GM21447 (cell line): Measurements from ENCODE around the gene GADD45G.

Experiments used
- ATAC-seq: cut with Tn5 transposase; IDR thresholded peaks from one replicate; pipeline ENCODE4 v1.9.1; 2021; ENCODE audit not compliant: unreplicated experiment

GADD45G gene

DNA sequence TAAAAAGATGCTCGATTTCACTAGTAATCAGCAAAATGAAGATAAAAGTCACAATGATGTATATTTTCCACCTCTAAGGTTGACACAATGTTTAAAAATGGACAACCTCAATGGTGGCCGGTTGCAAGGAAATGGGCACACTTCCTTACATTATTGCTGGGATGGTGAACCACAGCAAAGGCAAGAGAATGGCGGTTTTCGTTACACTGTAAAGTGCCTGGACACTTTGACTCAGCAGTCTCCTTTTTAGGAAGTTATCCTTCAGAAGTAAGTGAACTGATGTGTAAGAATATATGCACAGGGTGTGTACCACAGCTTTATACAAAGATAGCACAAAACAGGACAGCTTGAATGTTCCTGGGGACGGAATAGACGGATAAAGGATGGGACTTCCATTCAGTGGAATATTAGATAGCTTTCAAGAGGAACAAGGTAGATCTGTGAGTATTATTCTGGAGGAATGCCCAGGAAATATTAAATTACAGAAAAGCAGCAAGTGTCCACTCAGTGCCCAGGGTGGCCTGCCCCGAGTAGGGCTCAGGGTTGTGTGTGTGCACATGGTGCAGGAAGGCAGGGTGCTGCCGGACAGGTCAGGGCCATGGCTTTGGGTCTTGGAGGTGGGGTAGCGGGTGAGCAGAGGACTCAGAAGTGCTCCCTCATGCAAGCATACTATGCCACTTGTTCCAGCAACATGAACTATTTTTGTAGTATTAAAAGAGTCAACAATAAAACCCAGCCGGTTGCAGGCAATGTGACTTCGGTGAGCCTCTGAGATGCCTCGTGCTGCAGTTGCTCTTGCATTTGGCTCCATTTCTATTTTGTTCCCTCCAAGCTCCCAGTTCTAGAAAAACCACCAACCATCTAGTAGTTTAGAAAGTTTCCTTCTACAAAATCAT, 24.5 kb downstream of the GADD45G start:
- ATAC-seq = no peak

DNA sequence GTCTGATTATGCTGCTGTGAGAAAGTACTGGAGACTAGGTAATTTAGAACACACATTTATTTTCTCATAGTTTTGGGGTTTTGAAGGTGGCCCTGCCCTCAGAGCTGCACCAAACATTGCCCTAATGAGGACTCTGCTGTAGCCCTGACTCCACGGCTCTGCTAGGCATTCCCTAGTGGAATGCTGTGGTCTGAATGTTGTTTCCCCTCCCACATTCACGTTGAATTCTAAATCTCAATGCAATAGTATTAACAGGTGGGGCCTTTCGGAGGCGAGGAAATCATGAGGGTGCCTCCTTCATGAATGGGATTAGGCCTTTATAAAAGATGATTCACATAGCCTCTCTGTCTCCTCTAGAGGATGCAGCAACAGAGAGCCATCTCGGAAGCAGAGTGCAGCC, 25.7 kb downstream of the GADD45G start:
- no peak for ATAC-seq

DNA sequence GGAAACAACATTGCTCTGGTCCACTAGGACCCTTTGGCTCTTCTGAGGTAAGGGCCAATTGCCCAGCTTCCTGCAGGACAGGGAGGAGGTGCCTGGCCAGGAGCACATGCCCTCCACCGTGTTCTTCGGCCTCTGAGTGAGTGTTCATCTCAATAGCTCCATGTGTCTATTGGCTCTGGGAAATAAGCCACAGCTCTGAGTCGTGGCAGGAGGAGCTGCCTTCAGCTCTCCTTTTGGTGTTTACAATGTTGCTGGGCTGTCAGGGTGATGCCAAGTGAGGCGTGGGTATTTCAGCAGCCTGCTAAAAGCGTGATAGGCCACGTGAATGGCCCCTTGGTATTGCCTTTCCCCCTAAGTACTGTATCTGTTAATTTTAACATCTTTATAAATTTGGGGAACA, 26.6 kb downstream of the GADD45G start:
- no peak for ATAC-seq

DNA sequence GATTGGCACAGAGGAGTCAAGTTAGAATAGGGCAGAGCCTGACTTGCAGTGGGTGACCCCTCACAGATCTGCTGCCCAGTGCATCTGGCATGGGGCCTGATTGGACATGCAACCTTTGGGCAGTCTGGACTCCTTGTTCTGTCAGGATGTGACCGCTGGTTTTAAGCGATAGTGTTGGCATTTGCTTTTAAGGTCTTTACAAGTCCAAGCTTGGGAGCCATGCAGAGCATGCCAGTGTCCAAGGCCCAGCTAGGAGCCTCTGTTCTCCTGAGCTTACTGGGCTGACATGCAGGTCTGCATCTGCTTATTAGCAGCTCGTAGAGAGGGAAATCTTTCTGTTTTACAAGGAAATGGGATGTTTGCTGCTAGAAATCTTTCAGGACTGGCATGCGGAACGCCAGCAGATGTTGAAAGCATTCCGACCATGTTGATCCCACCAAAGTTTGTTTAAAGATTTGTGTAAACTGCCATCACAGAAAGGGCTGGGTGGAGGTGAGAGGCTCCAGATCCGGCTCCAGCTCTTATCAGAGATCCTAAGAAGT, 27.5 kb downstream of the GADD45G start:
- ATAC-seq = no peak

DNA sequence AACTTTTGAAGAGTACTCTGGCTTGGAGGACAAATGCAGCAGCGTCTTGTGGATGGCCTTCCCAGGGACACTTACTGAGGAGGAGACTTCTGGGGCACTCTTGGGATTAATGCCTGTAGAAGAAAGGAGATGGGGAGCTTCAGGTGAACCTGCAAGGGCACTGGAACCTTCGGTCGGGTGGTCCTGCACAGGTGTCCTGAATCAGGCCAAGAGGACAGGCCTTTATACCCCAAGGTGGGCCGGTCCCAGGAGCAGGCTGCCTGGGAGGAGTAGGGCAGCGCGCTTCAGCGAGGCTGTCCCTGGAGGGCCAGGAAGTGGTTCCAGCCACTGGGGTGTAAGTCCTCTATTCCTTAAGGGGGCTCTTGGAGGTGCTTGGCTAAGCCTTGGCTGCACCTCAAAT, 27.9 kb downstream of the GADD45G start:
- ATAC-seq = no peak

DNA sequence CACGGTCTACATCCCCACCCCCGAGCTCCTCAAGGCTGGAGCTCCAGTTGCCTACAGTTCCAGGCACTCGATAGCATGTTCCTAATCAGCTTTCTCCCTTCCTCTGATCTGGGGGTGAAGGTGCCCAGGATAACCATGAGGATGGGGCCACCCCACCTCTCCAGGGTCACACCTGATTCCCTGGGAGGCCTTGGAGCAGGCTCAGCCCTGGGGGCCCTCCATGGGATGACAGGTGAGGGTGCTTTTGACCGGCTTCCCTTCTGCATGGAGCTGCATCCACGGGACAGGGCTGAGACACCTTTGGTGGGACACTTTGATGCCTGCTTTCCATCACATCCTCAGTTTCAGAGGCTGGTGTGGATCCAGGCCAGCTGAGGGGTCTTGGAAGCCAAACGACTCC, 28.6 kb downstream of the GADD45G start:
- no peak for ATAC-seq

DNA sequence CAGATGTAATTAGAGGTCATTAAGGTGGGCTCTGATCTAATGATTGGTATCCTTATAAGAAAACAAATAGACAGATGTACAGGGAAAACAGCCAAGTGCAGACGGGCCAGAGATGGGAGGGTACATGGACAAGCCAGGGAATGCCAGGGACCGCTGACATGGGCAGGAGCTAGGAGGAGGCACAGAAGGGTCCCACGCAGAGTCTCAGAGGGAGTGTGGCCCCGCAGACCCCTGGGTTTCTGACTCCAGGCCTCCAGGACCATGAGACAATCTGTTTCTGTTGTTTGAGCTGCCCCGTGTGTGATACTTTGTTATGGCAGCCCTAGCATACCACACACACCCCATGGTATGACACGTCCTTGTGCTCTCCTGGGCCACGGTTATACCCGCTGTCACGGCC, 29.1 kb downstream of the GADD45G start:
- no peak for ATAC-seq

DNA sequence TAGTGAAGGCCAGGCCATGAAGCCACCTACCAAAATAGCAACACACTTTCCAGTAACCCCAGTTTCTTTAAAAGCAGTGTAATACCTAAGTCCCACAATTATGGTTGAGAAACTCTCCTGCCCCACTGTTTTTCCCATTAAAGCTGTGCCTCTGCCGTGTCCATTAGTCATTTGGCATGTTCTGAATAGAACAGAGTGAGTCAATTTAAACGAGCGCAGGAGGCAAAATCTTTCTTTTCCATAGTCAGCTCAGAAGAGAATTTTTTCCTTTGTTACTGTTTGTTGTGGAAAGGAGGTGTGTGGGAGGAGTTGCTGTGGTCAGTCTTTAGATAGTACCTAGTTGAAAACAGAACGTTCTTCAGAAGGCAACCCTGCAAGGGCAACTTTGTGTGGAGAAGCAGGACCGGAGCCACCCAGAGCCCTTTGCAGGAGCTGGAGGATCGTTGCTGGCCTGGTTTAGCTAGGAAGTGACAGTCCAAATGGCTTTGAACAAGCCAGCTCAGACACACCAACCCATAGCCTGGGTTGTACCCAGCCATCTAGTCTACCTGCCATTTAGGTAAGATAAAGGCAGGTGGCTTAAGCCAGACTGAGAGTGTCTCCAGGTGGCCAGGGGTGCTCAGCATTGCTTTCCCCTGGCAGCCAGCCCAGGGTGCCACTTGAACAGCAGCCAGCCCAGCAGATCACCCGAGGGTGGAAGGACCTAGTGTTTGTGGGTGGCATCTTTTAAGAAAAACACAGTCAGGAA, 30.4 kb downstream of the GADD45G start:
- no peak for ATAC-seq

DNA sequence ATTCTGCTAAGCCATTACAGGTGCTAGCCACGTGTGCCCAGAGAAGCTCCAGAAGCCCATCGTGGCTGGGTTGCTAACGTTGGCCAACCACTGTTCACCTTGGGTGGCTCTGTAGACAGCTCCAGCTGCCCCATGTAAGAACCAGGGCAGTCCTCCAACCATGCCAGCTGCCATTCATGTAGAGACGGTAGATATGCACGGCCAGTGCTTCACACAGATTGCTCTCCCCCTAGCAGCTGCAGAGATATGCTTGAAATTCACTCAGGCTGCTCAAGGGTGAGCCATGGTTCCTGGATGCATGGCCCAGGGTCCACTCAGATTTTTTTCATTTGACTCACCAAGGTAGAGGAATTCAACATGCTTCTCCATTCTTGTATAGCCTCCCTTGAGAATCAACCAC, 31.0 kb downstream of the GADD45G start:
- no peak for ATAC-seq

DNA sequence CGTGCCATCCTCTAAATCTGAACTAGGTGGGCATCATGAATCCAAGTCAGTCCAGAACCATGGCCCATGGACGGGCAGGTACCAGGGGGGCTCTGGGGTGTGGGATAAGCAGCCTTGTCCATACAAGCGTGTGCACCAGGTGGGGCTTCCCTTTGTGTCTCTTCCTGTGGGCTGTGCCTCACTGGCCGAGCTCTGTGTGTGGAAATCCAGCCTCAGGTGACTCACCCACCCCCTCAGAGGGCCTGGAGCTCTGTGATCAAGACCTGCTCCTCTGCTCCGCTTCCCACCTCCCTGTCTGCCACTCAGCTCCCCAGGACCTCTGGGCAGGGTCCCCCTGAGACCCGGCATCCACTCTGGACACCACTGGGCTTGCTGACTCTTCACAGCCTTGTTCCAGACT, 33.0 kb downstream of the GADD45G start:
- no peak for ATAC-seq

DNA sequence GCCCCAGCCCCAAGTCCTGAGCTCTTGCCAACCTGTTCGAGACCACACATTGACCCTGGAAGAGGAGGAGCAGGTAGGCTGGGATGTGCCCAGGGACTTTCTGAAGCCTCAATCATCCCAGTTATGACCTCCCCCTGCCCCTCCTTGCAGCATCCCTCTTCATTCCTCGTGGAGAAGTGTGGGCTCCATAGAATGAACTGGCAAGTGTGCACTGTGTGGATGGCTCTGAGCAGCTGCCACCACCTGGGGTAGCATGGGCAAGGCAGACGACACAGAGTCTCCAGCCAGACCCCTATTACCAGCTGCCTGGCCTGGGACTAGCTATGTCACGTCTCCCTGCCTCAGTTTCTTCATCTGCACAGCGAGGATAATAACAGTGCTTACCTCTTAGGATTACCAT, 33.5 kb downstream of the GADD45G start:
- ATAC-seq = no peak

DNA sequence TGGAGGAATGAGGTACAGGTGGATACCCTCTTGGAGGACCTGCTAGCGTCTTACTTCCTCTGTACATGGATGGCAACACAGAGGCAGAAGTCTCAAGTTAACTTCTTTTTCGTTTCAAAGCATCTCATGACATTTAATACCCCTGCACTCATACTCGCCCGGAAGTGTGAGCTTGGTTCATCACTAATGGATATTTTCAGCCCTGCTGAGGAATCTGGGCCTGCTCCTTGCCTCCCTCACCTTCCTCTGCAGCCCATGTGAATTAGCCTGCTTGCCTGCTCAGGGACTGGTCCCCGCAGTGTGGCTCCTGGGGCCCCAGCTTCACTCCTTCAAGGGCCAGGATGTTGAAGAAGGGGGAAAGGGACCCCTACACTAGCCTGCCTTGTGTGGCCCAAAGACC, 34.1 kb downstream of the GADD45G start:
- no peak for ATAC-seq

DNA sequence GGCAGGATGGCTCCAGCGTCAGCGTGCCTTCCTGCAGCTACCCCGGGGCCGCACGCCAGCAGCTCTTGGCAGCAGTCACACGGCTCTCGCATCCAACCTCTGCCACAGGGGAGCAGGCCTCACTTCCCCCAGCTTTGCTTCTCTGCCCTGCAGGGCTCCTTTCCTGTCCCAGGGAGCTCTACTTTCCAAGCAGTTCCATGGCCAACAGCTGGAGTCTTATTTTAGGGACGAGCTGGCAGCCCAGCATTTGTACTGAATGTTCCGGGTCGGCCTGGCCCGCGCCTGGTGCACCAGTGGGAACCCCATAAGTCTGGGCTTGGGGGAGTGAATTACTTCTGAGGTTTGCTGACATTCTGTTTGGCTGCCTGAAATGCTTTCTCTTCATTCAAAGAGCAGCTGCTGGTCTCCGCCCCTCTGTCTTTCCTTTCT, 34.6 kb downstream of the GADD45G start:
- no peak for ATAC-seq

DNA sequence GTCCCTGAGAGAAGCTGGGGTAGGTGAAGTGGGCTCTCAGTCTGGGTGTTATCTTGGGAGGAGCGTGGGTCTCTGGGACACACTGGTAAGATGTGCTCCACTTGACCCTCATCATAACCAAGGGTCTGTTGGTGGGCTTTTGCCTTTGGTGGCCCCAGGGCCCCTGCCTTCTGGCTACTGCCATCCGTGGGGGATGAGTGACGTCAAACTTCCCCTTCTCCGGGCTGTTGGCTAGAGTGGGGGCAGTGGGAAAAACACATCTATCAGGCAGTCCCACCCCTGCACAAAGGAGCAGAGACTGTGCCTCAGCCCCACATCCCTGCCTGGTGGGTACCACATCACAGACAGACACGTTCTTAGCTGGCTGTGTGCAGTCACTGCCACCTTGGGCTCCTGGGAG, 35.1 kb downstream of the GADD45G start:
- ATAC-seq = no peak

DNA sequence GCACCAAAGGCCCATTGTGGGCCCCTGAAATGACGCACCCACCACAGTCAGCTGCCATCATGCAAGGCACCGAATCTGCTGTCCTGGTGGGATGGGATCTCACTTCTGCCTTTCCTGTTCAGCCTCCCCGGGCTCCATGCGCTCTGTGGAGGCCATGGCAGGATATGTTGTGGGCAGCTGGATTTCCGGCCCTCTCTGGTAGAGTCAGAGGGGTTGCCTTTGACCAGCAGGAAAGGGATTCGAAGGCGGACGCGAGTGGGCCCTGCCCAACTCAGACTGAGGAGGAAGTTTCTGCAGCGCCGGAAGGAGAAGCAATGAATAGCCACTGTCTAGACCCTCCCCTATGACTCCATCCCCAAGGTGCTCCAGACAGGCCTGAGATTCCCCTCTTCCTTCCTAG, 35.5 kb downstream of the GADD45G start:
- ATAC-seq = no peak

DNA sequence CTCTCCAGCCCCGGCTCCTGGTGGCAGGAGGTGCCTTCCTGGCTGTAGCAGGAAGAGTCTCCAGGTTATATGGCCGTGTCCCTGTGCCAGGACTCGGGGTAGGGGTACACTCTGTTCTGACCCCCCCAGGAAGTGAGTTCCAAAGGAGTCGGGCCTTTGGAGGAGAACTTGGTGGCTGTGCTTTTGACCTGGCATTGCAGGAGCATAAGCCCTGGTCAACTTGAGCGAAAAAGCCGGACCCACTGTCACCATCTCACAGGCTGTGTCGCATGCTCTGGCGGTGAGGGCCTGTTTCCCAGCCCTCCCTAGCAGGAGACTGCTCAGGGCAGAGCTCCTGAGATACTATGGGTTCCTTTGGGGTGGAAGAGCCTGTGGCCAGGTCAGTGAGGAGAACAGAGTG, 36.0 kb downstream of the GADD45G start:
- no peak for ATAC-seq

DNA sequence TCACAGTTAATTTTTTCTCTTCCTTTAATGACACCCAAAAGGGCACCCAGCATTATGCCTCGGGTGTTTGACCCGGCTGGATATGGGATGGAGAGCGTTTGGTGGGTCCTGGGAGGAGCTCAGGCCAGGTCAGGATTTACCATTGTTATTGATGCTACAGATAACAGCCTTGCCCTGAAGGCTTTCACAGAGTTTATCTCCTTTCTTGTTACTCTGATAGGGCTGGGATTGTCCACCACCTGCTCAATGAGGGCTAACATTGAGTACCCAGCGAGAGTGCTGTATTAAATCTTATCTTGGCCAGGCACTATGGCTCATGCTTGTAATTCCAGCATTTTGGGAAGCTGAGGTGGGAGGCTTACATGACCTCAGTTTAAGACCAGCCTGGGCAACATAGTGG, 37.2 kb downstream of the GADD45G start:
- no peak for ATAC-seq

DNA sequence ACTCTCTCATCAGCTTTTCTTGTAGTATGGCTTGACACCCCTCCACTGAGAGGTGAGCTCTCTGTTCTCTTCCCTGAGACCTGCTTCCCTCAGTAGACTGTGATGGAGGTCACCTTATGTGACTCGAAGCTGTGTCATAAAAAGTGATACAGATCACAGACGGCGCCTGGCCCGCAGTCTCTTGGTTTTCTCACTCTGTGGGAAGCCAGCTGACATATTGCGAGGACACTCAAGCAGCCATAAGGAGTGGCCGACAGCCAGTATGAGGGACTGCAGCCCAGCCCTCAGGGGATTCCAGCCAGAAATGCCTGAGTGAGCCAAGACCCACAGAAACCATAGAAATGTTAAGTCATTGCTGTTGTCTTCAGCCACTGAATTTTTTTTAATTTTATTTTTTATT, 38.0 kb downstream of the GADD45G start:
- ATAC-seq = no peak

DNA sequence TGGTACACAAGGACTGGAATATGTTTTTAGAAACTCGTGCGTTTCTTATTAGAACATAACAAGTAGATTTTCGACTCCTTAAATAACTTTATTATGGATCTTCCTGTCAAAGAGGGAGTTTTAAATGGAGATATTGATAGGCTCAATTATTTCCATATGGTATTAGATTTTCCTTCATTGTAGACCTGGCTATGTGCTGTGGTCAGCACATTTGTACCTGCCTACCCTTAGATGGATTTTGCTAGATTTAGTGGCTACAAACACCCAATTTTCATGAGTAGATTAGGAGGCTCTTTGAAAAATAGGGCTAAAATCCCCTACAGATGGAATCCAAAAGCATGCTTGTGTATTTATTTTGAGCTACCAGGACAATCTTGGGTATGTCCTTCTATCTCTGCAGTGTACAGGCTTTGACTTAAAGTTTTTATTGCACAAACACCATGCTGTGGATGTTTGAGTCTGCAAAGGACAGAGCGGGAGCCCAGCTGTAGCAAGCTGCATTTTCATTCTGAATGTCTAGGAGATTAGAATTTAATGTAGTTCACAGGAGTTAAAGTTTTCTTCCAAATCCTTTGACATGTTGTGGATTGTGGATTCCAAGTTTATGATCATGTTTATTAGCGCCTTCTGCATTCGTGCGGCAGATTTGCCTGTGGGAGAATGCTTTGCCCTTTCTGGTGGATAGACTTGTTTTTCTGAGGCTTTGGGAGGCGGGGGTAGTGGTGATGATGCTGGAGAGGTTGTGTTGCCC, 41.6 kb downstream of the GADD45G start:
- no peak for ATAC-seq

DNA sequence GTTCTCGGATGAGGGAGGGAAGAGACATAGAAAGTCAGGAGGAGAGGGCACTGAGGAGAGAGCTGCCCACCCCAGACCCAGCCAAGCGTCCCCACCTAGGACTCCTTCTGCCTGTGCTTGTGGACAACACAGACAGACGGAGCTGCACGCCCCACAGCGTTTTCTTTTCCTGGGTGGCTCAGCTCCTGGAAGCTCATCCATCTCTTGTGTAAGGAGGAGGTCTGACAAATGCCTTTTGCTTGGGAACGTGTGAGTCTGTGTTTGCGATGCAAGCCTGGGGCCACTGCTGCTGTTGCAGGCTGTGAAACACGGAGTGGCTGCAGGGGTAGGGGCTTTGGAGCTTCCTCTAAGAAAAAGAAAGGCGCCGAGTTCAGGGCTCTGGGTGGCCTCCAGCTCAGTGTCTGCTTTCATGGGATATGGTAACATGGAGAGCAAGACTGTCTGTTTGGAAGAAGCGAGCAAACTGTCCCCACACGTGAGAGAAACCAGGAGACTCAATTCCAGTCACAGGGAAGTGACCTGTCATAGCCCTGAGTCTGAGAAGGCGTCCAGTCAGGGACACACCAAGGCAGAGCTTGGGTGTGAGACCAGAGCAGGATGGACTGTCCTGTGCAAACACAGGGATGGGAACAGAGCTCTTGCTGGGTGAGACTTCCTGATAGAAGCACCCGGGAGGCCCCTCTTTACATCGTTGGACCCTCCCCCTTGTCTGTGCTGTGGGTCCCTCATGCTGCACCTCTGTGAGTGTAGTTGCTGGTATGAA, 42.7 kb downstream of the GADD45G start:
- no peak for ATAC-seq
